ENCODE measurements around the gene DNAJC8. TPM values are rescaled to one million over a fixed set of nuclear protein-coding genes. Genes with fewer than 3 reads are reported as not detected.

DNAJC8 gene
- total RNA-seq, 1 donor from 2014 or later: 84.2 TPM

DNA sequence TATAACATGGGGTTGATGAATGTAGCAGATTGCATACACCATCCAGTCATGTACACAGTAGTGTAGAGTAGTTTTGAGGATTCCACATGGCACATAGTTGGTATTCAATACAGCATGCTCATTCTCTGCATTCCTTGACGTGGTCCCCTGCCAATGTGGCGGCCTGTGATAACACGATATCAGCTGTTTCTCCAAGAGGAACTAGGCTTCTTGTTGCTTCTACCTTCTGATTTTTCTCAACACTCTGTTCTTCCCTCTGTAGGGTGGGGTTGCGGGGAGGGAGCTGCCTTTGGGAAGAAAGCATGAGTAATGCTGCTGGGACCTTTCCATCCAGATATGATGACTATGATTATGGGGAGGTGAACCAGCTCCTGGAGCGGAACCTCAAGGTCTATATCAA, 45.9 kb upstream of the DNAJC8 start:
- no peaks in the 10 kb centered on the region for H3K9me3 ChIP-seq
- no peak overlapping the region for H3K4me3 ChIP-seq
- no peak for TF ChIP-seq POLR2AphosphoS5 (IDR thresholded peaks at IDR 0.05; ENCODE audit: insufficient read depth in 1 of 2, low read depth in 1 of 2)
- no peak for TF ChIP-seq POLR2A (IDR thresholded peaks at IDR 0.05)
- TF ChIP-seq, protein P1, sequence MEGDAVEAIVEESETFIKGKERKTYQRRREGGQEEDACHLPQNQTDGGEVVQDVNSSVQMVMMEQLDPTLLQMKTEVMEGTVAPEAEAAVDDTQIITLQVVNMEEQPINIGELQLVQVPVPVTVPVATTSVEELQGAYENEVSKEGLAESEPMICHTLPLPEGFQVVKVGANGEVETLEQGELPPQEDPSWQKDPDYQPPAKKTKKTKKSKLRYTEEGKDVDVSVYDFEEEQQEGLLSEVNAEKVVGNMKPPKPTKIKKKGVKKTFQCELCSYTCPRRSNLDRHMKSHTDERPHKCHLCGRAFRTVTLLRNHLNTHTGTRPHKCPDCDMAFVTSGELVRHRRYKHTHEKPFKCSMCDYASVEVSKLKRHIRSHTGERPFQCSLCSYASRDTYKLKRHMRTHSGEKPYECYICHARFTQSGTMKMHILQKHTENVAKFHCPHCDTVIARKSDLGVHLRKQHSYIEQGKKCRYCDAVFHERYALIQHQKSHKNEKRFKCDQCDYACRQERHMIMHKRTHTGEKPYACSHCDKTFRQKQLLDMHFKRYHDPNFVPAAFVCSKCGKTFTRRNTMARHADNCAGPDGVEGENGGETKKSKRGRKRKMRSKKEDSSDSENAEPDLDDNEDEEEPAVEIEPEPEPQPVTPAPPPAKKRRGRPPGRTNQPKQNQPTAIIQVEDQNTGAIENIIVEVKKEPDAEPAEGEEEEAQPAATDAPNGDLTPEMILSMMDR (IDR thresholded peaks at IDR 0.05): no peak
- H3K36me3 ChIP-seq: peaks cover 2 to 62% of the 10 kb centered on the region in 2 donors
- no peaks in the 10 kb centered on the region for H3K4me1 ChIP-seq
- H3K27me3 ChIP-seq: no peaks in the 10 kb centered on the region
- H3K27ac ChIP-seq: no peak overlapping the region
- no peak for DNase-seq (ENCODE audit: extremely low spot score in 2 of 2)
- intact Hi-C loops (cut with DNase I): no loop called here

DNA sequence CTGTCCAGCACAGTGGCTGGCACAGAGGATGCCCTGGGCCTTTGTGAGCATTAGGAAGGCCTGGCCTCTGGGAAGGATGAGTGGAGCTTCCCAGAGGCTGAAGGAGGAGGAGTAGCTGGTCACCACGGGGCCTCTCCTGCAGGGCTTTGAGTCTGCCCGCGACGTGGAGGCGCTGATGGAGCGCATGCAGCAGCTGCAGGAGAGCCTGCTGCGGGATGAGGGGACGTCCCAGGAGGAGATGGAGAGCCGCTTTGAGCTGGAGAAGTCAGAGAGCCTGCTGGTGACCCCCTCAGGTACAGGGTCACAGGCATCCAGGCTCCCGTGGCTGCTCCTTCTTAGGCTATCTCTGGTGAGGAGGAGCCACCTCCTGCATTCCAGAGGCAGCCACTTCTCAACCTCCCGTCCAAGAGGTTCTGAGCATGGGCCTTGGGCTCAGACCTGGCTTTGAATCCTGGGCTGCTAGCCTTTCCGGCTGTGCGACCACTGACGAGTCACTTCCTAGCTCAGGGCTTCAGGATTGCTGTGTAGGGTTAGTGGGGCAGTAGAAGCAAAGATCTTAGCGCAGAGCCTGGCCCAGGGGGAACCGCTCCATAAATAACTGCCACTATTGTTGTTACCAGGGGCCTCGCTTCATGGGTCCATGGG, 40.5 kb upstream of the DNAJC8 start:
- TF ChIP-seq POLR2A (IDR thresholded peaks at IDR 0.05): no peak
- TF ChIP-seq, protein P1 (IDR thresholded peaks at IDR 0.05): no peak
- TF ChIP-seq POLR2AphosphoS5 (IDR thresholded peaks at IDR 0.05; ENCODE audit: insufficient read depth in 1 of 2, low read depth in 1 of 2): no peak
- DNase-seq (ENCODE audit: extremely low spot score in 2 of 2): no peak
- Histone ChIP-seq H3K4me1 (no peaks in the 10 kb centered on the region), H3K4me3 (no peak overlapping the region), H3K36me3 (peaks cover 2 to 51% of the 10 kb centered on the region in 2 donors), H3K9me3 (no peaks in the 10 kb centered on the region), H3K27ac (no peak overlapping the region), H3K27me3 (no peaks in the 10 kb centered on the region)
- intact Hi-C loops (cut with DNase I): no loop called here

DNA sequence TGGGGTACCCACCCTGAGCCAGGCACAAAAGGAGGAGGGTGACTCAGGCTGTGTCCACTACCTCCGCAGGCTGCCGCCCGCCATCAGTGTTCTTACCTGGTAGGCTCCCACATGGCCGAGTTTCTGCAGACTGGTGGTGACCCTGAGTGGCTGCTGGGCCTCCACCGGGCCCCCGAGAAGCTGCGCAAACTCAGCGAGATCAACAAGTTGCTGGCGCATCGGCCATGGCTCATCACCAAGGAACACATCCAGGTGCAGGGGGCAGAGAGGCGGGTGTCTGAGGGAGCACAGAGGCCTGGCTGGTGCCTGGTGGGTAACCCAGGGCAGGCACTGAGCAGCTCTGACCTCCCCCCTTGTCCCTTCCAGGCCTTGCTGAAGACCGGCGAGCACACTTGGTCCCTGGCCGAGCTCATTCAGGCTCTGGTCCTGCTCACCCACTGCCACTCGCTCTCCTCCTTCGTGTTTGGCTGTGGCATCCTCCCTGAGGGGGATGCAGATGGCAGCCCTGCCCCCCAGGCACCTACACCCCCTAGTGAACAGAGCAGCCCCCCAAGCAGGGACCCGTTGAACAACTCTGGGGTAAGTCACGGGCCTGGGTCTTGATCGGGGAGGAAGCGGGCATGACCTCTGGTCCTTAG, 39.5 kb upstream of the DNAJC8 start:
- Histone ChIP-seq H3K27me3 (no peaks in the 10 kb centered on the region), H3K4me3 (no peak overlapping the region), H3K27ac (no peak overlapping the region), H3K36me3 (peaks cover 2 to 47% of the 10 kb centered on the region in 2 donors), H3K4me1 (no peaks in the 10 kb centered on the region), H3K9me3 (no peaks in the 10 kb centered on the region)
- DNase-seq (ENCODE audit: extremely low spot score in 2 of 2): no peak
- intact Hi-C loops (cut with DNase I): no loop called here
- TF ChIP-seq POLR2A (IDR thresholded peaks at IDR 0.05) (no peak), POLR2AphosphoS5 (IDR thresholded peaks at IDR 0.05; ENCODE audit: insufficient read depth in 1 of 2, low read depth in 1 of 2) (no peak)
- TF ChIP-seq, protein P1 (IDR thresholded peaks at IDR 0.05): no peak

DNA sequence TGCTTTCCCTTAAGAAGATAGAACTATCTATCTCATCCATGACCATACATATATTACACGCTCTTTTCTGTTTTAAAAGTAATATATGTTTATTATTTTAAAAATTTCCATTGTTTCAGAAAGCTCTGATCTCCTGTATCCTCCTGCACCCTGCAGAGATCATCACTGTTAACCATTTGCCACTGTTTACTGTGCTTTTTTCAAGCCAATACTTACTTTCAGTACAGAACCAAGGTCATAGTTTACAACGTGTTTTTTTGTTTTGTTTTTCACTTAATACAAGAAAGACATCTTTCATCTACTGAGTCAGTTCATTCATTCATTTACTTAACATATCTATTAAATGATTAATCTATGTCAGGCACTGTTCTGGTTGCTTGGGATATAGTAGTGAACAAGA, 36.7 kb upstream of the DNAJC8 start:
- DNase-seq (ENCODE audit: extremely low spot score in 2 of 2): no peak
- H3K4me3 ChIP-seq: no peak overlapping the region
- peaks cover 5% of the 10 kb centered on the region for H3K4me1 ChIP-seq
- H3K9me3 ChIP-seq: no peaks in the 10 kb centered on the region
- no peak for TF ChIP-seq POLR2A (IDR thresholded peaks at IDR 0.05)
- TF ChIP-seq, protein P1 (IDR thresholded peaks at IDR 0.05): no peak
- TF ChIP-seq POLR2AphosphoS5 (IDR thresholded peaks at IDR 0.05; ENCODE audit: insufficient read depth in 1 of 2, low read depth in 1 of 2): no peak
- intact Hi-C loops (cut with DNase I): no loop called here
- no peak overlapping the region for H3K27ac ChIP-seq
- peaks cover 2 to 31% of the 10 kb centered on the region in 2 donors for H3K36me3 ChIP-seq
- no peaks in the 10 kb centered on the region for H3K27me3 ChIP-seq

DNA sequence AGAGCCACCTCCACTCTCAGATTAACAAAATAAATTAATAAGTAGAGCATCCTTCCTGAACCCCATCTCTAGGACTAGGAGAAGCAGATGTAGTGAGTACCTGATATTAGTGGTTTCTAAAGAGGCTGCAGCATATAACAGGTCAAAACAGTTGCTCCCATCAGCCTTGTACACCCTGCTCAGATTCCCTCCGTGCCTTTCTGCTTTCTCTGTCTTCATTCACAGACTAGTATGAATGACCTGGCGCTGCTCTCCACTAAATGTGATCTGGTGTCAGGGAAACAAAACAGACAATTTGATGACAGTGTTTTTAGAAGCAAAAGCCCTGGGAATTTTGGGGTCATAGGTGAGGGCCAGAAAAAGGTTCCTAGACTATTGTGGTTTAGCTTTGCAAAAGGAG, 34.8 kb upstream of the DNAJC8 start:
- H3K4me1 ChIP-seq: peaks cover 5% of the 10 kb centered on the region
- H3K27ac ChIP-seq: no peak overlapping the region
- no peak for DNase-seq (ENCODE audit: extremely low spot score in 2 of 2)
- H3K4me3 ChIP-seq: no peak overlapping the region
- peaks cover 0 to 12% of the 10 kb centered on the region in 2 donors for H3K36me3 ChIP-seq
- TF ChIP-seq POLR2AphosphoS5 (IDR thresholded peaks at IDR 0.05; ENCODE audit: insufficient read depth in 1 of 2, low read depth in 1 of 2) (no peak), POLR2A (IDR thresholded peaks at IDR 0.05) (no peak)
- TF ChIP-seq, protein P1 (IDR thresholded peaks at IDR 0.05): no peak
- no peaks in the 10 kb centered on the region for H3K9me3 ChIP-seq
- intact Hi-C loops (cut with DNase I): no loop called here
- no peaks in the 10 kb centered on the region for H3K27me3 ChIP-seq

Measured in vagina (tissue), 2 donors.